HG03175 (cell line): ENCODE results near the gene AHSA1.

Source experiments
- ATAC-seq: cut with Tn5 transposase; IDR thresholded peaks from one replicate; pipeline ENCODE4 v1.9.1; 2021; ENCODE audit warnings: mild to moderate bottlenecking, moderate library complexity; ENCODE audit not compliant: unreplicated experiment

The AHSA1 gene

DNA sequence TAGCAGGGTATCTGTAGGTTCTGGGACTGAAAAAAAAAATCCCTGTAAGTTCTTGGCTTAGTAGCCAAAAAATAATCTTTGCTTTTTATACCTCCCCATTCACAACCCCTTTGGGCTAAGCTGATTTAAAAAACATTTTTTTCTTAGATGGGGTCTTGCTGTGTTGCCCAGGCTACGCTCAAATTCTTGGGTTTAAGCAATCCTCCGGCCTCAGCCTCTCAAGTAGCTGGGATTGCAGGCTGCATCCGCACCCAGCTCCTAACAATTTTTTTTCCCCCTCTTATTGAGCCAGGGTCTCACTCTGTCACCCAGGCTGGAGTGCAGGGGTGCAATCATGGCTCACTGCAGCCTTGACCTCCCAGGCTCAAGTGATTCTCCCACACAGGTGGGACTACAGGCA, 49.9 kb downstream of the AHSA1 start:
- ATAC-seq: no peak

- no peak for ATAC-seq
Measured at GRCh38 chr14:77508249-77508648, 50.4 kb downstream of the AHSA1 start.

DNA sequence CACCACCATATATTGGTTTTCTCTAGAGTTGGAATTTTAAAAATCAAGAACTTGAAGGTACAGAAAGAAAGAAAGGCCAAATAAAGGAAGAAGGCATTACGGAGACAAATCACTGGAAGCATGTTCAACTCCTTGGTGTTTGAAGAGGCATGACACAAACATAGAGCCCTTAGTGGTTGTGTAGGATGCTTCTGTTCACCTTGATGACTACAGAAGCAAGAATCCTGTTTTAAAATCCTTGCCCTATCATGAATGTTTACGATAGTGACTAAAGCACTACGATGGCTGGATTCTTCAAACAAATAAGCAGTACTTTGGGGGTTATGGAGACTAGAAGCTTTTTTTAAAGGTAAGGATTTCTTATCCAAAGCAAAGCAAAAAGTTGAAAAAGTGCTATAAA, 51.0 kb downstream of the AHSA1 start:
- ATAC-seq: no peak

DNA sequence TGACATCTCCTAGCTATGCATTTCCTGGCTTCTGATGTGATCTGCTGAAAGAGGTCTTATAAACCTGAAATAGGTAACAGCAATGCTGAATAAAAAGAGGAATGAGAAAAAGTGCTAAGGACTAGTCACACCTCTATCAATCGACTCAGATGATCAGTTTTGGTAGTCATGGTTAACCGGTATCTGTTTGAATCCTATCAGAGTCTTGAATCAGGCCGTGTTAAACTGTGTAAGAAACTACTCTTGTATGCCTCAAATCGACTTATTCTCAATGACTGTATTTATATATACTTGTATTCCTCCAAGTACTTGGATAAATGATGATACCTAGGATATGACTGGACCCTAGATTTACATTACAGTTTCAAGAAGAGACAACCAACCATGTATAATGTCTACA, 51.5 kb downstream of the AHSA1 start:
- ATAC-seq: no peak

GRCh38 chr14:77511486-77512162, 53.7 kb downstream of the AHSA1 start:
- no peak for ATAC-seq

DNA sequence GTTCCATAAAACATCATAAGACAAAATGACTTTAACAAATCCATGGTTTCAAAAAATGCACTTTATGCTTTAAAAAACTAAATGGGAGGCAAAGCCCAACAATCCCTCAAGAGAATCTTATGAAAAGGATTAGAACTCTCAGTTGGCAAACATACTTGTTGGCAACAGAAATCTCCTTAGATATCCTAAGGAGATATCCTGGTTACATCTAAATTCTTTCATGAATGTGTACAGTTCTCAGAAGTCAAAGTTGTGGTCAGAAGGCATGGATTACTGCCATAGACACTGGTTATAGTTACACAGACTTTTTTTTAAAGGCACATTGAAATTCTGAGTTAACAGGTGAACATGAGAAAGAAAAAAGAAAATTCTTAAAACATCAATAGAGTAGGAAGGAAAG, 58.2 kb downstream of the AHSA1 start:
- ATAC-seq: no peak
